ENCODE results near the gene RNF121. TPM values are rescaled to one million over a fixed set of nuclear protein-coding genes. Genes with fewer than 3 reads are reported as not detected.

The RNF121 gene
- total RNA-seq, 1 donor from 2014 or later: 24.7 TPM

- intact Hi-C loops (cut with DNase I): no loop called here
- H3K36me3 ChIP-seq: peaks cover 38% of the 10 kb centered on the region
- DNase-seq (no peak), ATAC-seq (peak; percentile 42 to 55)
- H3K9me3 ChIP-seq: no peaks in the 10 kb centered on the region
- peak within 1 kb of the TSS; percentile 73 for H3K27ac ChIP-seq
- H3K4me1 ChIP-seq: peaks cover 43% of the 10 kb centered on the region
- no peaks in the 10 kb centered on the region for H3K27me3 ChIP-seq (ENCODE audit: low read depth)
- peak within 1 kb of the TSS; percentile 49 for H3K4me3 ChIP-seq
- TF ChIP-seq, protein P1, sequence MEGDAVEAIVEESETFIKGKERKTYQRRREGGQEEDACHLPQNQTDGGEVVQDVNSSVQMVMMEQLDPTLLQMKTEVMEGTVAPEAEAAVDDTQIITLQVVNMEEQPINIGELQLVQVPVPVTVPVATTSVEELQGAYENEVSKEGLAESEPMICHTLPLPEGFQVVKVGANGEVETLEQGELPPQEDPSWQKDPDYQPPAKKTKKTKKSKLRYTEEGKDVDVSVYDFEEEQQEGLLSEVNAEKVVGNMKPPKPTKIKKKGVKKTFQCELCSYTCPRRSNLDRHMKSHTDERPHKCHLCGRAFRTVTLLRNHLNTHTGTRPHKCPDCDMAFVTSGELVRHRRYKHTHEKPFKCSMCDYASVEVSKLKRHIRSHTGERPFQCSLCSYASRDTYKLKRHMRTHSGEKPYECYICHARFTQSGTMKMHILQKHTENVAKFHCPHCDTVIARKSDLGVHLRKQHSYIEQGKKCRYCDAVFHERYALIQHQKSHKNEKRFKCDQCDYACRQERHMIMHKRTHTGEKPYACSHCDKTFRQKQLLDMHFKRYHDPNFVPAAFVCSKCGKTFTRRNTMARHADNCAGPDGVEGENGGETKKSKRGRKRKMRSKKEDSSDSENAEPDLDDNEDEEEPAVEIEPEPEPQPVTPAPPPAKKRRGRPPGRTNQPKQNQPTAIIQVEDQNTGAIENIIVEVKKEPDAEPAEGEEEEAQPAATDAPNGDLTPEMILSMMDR (IDR thresholded peaks at IDR 0.05): no peak
These were observed 69.9 kb downstream of the RNF121 start, which contains the start of gene IL18BP for GRCh38 chr11:71998649-71999310. Gene IL18BP (plus strand): TSS chr11:71998909. CDS start chr11:71999985, 1,076 bp downstream.

GRCh38 chr11:71999362-71999761, 70.5 kb downstream of the RNF121 start:
- Histone ChIP-seq H3K27ac (peak overlapping the region; percentile 73), H3K4me3 (peak overlapping the region; percentile 49), H3K27me3 (ENCODE audit: low read depth) (no peaks in the 10 kb centered on the region), H3K4me1 (peaks cover 43% of the 10 kb centered on the region), H3K36me3 (peaks cover 43% of the 10 kb centered on the region), H3K9me3 (no peaks in the 10 kb centered on the region)
- ATAC-seq (peak; percentile 38 to 64), DNase-seq (no peak)
- intact Hi-C loops (cut with DNase I): no loop called here
- TF ChIP-seq, protein P1 (IDR thresholded peaks at IDR 0.05): no peak

GRCh38 chr11:71999798-72000197, 71.0 kb downstream of the RNF121 start:
- Histone ChIP-seq H3K27ac (peak overlapping the region; percentile 73), H3K9me3 (no peaks in the 10 kb centered on the region), H3K4me1 (peaks cover 43% of the 10 kb centered on the region), H3K27me3 (ENCODE audit: low read depth) (no peaks in the 10 kb centered on the region), H3K4me3 (peak overlapping the region; percentile 49), H3K36me3 (peaks cover 48% of the 10 kb centered on the region)
- intact Hi-C loops (cut with DNase I): no loop called here
- ATAC-seq (no peak), DNase-seq (no peak)
- TF ChIP-seq, protein P1 (IDR thresholded peaks at IDR 0.05): no peak

DNA sequence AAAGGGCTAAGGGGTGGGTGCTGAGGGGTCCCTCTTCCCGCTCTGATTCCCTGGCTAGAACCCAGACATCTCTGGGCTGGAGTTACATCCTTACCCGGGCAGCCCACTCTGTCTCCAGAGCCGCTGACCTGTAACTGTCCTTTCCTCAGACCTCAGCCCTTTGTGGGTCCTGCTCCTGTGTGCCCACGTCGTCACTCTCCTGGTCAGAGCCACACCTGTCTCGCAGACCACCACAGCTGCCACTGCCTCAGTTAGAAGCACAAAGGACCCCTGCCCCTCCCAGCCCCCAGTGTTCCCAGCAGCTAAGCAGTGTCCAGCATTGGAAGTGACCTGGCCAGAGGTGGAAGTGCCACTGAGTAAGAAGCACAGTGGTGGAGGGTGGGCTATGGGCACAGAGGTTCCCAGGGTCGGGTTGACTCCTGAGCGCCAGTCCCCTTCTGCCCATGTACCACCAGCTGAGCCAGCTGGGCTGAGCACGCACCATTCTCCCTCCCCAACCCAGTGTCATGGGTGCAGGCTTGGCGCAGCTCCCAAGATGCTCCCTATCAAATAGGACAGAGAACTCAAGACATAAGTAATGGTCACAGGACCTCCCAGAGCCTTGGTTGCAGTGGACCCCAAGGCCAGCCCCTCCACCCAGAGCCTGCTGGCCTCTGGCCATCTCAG, 71.5 kb downstream of the RNF121 start:
- Histone ChIP-seq H3K4me3 (no peak overlapping the region), H3K27me3 (ENCODE audit: low read depth) (no peaks in the 10 kb centered on the region), H3K36me3 (peaks cover 53% of the 10 kb centered on the region), H3K4me1 (peaks cover 43% of the 10 kb centered on the region), H3K27ac (peak overlapping the region; percentile 73), H3K9me3 (no peaks in the 10 kb centered on the region)
- intact Hi-C loops (cut with DNase I): no loop called here
- DNase-seq (no peak), ATAC-seq (no peak)
- TF ChIP-seq, protein P1 (IDR thresholded peaks at IDR 0.05): no peak

- no peak for ATAC-seq
- TF ChIP-seq, protein P1 (IDR thresholded peaks at IDR 0.05): no peak
- Histone ChIP-seq H3K36me3 (peaks cover 63% of the 10 kb centered on the region), H3K4me3 (no peak overlapping the region), H3K27ac (peak overlapping the region; percentile 11), H3K27me3 (ENCODE audit: low read depth) (no peaks in the 10 kb centered on the region), H3K9me3 (no peaks in the 10 kb centered on the region), H3K4me1 (peaks cover 43% of the 10 kb centered on the region)
- intact Hi-C loops (cut with DNase I): no loop called here
- no peak for DNase-seq
These were observed 72.4 kb downstream of the RNF121 start for GRCh38 chr11:72001285-72001684.
